ENCODE data around the gene DNAH11.
A peak's percentile ranks its signal among the peaks of the same experiment; 100 is the strongest.

The DNAH11 gene

GRCh38 chr7:21550821-21551531, 8.1 kb downstream of the DNAH11 start:
- no peak for DNase-seq (ENCODE audit: low read depth)

- DNase-seq (ENCODE audit: low read depth) = no peak
Observed at GRCh38 chr7:21562385-21562784, 19.5 kb downstream of the DNAH11 start.

- no peak for DNase-seq (ENCODE audit: low read depth)
Observed at GRCh38 chr7:21565614-21566013, 22.8 kb downstream of the DNAH11 start.

GRCh38 chr7:21566094-21566493, 23.3 kb downstream of the DNAH11 start:
- DNase-seq (ENCODE audit: low read depth) = no peak

GRCh38 chr7:21568762-21569161, 25.9 kb downstream of the DNAH11 start:
- no peak for DNase-seq (ENCODE audit: low read depth)

- no peak for DNase-seq (ENCODE audit: low read depth)
Observed at GRCh38 chr7:21572331-21573313, 29.8 kb downstream of the DNAH11 start.

- DNase-seq (ENCODE audit: low read depth) = no peak
Observed at GRCh38 chr7:21579341-21580072, 36.7 kb downstream of the DNAH11 start.

GRCh38 chr7:21580073-21580521, 37.3 kb downstream of the DNAH11 start:
- peak; percentile 29 for DNase-seq (ENCODE audit: low read depth)

- no peak for DNase-seq (ENCODE audit: low read depth)
Observed at GRCh38 chr7:21585070-21585724, 42.4 kb downstream of the DNAH11 start.

- DNase-seq (ENCODE audit: low read depth) = no peak
Observed at GRCh38 chr7:21587139-21587784, 44.4 kb downstream of the DNAH11 start.

- no peak for DNase-seq (ENCODE audit: low read depth)
Observed at GRCh38 chr7:21596801-21597200, 54.0 kb downstream of the DNAH11 start.

GRCh38 chr7:21603462-21603861, 60.6 kb downstream of the DNAH11 start:
- no peak for DNase-seq (ENCODE audit: low read depth)

GRCh38 chr7:21603972-21604749, 61.3 kb downstream of the DNAH11 start:
- DNase-seq (ENCODE audit: low read depth) = no peak

GRCh38 chr7:21605008-21605585, 62.3 kb downstream of the DNAH11 start:
- DNase-seq (ENCODE audit: low read depth) = no peak

- DNase-seq (ENCODE audit: low read depth) = no peak
Observed at GRCh38 chr7:21608465-21608864, 65.6 kb downstream of the DNAH11 start.

- DNase-seq (ENCODE audit: low read depth) = no peak
Observed at GRCh38 chr7:21611129-21611528, 68.3 kb downstream of the DNAH11 start.

GRCh38 chr7:21616091-21616490, 73.3 kb downstream of the DNAH11 start:
- DNase-seq (ENCODE audit: low read depth) = no peak

- peak; percentile 20 for DNase-seq (ENCODE audit: low read depth)
Observed at GRCh38 chr7:21616796-21617436, 74.1 kb downstream of the DNAH11 start.

- DNase-seq (ENCODE audit: low read depth) = no peak
Observed at GRCh38 chr7:21617513-21617912, 74.7 kb downstream of the DNAH11 start.
